GM18499 (cell line): ENCODE measurements around the gene TMEM181.
A peak's percentile ranks its signal among the peaks of the same experiment; 100 is the strongest.
"Not testable (repeated sequence)": the region's sequence is repeated elsewhere in the genome, so short reads cannot be mapped to it uniquely, and the experiment has no call there.

Experiments
- ATAC-seq: cut with Tn5 transposase; IDR thresholded peaks from one replicate; pipeline ENCODE4 v1.9.1; 2021; ENCODE audit warnings: moderate number of reproducible peaks; ENCODE audit not compliant: insufficient read depth, unreplicated experiment

The TMEM181 gene

GRCh38 chr6:158653577-158654354, 93.9 kb downstream of the TMEM181 start:
- peak; percentile 53 for ATAC-seq

DNA sequence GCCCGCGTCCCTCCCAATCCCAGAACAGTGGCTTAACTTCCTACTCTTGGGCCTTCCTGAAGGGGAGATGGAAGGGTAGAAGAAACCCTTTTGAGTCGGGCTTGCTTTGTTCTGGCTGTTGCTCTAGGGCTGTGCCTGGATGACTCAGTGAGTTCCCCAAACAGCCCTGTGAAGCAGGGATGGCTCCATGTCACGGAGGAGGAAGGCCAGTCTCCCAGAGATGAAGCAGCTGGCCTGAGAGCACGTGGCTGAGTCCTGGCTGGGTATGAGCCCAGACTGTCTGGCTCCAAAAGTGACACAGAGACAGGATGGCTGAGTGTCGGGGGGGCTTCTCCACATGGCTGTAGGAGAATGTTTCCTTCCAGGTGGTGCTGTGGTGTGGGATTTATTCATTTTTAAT, 94.6 kb downstream of the TMEM181 start:
- no peak for ATAC-seq

DNA sequence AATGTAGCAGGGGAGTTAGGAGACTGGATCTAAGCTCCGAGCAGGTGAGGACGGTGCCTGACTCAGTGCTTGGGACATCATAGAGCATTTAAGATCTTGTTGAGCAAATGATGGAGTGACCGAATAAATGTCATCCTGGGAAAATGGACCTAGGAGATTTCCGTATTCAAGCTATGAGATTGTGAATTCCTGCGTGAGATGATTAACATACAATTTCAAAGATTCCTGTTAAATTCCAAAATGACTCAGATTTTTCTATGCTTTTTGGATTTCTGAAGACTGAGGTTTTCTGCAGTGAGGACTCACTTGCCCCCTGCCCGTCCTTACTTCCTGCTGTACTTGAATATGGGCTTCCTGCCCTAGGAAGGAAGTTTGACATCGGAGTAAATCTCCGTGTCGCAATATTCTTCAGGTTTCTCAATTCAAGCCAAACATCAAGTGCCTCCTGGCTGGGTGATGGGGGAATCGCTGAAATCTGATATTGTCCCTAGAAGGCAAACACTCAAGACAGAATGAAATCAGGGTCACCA, 95.1 kb downstream of the TMEM181 start:
- ATAC-seq: no peak

- no peak for ATAC-seq
Observed at GRCh38 chr6:158655569-158656450, 95.9 kb downstream of the TMEM181 start.

- ATAC-seq: not testable (repeated sequence)
Observed at GRCh38 chr6:158656986-158657385, 97.1 kb downstream of the TMEM181 start.

GRCh38 chr6:158660333-158660754, 100.5 kb downstream of the TMEM181 start:
- ATAC-seq: no peak

- ATAC-seq: no peak
Observed at GRCh38 chr6:158661156-158661685, 101.3 kb downstream of the TMEM181 start.

GRCh38 chr6:158662607-158662953, 102.7 kb downstream of the TMEM181 start:
- ATAC-seq: no peak

DNA sequence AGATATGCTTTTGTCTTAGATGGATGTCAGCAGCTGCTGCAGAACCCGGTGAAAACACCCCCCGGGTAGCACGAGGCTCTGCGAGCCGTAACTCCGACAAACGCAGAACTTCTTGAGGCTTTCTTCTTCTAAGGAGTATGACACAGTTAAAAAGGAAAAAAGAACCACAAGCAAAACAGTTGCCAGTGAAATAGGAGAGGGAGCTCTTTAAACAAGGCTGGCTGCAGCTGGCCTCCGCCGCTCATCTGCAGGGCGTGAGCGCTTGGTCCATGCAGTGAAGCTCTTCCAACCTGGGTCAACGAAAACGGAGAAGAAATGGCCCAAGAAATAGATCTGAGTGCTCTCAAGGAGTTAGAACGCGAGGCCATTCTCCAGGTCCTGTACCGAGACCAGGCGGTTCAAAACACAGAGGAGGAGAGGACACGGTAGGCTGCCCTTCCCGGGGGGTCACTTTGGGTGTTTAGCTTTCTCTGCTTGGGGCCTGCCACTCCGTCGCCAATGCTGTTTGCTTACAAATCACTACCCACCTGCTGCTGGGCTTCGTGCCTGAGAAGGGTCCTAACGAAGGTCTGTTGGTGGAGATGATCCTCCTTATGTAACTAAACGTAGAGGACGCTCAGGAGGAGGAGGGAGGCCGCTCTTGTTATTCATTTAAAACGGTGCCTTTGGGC, 103.2 kb downstream of the TMEM181 start:
- ATAC-seq: no peak

DNA sequence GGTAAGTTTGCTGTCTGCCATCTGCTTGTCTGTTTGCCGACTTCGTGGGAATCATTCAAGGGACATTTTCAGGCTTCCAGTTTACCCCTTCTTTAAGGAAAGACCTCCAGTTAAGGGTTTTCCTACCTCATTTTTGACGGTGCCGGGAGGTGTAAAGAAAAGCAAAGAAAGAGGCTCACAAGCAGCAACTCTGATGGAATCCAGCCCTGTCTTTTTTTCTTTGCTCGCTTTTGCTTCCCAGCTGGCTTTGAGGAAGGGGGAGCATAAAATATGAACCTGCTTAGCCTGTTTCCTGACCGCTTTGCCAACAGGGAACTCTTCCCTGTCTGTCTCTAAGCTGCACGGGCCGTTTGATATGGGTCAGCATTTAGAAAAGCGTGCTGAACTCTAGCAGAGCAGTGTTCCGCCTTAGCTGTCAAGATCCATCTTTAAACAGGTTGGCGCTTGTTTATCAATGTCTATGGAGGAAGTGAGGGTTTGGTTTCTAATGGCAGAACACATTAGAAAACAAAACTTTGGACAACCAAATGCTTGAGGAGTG, 103.8 kb downstream of the TMEM181 start:
- ATAC-seq: no peak

- no peak for ATAC-seq
Observed at GRCh38 chr6:158665332-158665731, 105.4 kb downstream of the TMEM181 start.

GRCh38 chr6:158666628-158667359, 106.9 kb downstream of the TMEM181 start:
- no peak for ATAC-seq

DNA sequence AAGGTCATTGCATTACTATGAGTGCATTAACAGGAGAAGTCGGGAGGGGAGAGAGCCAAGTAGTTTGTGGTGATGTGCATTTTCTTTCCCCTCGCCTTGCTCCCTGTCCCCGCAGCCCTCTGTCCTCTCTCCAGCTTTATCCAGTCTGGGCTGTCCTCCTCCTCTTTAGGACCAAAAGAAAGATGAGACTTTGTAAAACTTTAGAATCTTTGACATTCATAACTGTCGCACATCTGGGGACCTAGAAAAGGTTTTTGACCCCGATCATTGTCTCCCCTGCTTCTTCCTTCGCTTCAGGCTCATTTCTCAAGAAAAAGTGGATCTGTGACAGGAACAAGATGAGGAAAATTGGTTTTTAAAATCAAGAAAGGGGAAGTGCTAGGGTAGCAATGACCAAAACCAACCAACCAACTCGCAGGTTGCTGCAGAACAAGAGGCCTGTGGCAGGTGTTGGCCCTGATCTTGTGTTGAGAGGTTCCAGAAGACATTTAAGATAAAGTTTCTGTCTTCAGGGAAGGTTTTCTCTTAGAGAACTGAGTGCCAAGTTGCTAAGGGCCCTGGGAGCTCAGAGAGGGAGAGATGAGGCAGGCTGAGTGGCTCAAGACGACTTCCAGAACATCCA, 107.6 kb downstream of the TMEM181 start:
- ATAC-seq: no peak

DNA sequence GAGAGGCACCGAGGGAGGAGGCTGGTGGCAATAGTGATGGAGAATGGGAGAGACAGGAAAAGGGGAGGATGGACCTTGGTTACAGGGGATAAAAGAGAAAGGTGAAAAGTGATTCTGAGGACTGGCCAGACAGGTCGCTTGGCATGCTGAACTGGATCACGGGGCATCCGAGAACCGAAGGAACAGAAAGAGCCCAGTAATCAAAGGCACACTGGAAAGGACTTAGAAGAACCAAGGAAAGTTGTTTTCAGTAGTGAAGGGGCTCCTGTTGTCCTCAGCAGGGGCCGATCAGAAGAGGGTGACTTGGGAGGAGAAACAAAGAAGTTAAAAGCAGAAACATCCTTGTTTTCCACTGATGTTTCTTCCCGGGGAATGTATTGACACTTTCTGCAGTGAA, 108.8 kb downstream of the TMEM181 start:
- no peak for ATAC-seq

DNA sequence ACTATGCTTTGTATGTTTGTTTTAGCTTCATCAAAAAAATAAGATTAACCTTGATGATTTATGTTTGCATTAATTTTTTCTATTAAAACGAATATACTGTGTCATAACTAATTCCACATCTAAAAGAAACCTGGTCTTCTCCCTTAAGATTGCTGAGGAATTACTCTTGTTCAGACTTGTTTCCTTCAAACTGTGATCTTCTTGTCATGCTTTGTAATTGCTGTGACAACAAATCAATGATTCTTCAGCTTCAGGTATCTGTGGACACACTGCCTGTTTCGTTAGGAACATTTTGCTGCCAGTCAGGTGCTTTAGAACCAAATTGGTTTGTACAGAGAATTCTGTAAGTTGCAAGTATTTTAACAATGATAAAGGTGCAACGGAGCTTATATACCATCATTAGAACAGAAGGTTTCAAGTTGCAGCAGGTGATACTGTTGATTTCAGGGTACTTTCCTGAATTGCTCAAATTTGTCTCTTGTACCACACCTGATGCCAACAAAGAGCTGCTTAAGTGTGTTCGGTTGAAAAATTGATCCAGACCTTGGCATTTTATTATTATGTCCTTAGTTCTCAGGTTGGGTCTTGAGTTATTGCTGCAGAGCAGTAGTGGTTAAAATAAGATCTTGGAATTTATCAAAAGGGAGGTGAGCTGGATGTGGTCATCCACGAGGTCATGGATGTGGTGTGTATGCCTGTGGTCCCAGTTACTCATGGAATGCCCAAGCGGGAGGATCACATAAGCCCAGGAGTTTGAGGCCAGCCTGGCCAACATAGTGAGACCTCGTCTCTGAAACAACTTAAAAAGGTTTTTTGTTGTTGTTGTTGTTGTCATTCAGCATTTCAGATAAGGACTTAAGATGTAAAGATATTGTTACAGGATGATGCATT, 109.5 kb downstream of the TMEM181 start:
- no peak for ATAC-seq

DNA sequence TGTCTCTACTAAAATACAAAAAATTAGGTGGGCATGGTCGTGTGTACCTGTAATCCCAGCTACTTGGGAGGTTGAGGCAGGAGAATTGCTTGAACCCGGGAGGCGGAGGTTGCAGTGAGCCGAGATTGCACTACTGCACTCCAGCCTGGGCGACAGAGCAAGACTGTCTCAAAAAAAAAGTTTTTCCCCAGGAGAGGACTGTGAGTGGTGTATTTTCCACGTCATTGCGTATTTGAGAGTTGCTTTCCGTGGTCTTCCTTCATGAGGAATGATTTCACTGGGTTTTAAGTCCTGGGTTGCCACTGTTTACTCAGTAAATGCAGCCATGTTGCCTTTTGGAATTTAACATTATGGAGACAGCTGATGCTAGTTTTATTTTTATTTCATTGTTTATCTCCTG, 112.2 kb downstream of the TMEM181 start:
- ATAC-seq: not testable (repeated sequence)

DNA sequence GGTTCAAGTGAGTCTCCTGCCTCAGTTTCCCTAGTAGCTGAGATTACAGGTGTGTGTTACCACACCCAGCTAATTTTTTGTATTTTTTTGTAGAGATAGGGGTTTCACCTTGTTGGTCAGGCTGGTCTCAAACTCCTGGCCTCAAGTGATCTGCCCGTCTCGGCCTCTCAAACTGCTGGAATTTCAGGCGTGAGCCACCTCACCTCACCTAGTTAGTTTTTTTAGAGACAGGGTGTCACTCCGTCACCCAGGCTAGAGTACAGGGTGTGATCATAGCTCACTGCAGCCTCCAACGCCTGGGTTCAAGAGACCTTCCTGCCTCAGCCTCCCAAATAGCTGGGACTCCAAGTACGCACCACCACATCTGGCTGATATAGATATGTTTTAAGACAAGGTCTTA, 112.8 kb downstream of the TMEM181 start:
- no peak for ATAC-seq
